ENCODE measurements around the gene CFAP68. TPM values are rescaled to one million over a fixed set of nuclear protein-coding genes. Genes with fewer than 3 reads are reported as not detected.

CFAP68 gene
- total and polyA plus RNA-seq, 9 of the 15 experiments (the other 6 are each of a cell fraction or from before 2014, with no cell fraction given): 22.8 to 72.3 (median 52.5) TPM

GRCh38 chr11:111878849-111879636 is at the start of gene CFAP68, which contains the start of gene FDXACB1 (continued):
- TF ChIP-seq, protein P1, sequence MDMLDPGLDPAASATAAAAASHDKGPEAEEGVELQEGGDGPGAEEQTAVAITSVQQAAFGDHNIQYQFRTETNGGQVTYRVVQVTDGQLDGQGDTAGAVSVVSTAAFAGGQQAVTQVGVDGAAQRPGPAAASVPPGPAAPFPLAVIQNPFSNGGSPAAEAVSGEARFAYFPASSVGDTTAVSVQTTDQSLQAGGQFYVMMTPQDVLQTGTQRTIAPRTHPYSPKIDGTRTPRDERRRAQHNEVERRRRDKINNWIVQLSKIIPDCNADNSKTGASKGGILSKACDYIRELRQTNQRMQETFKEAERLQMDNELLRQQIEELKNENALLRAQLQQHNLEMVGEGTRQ (CRISPR knock-in tag; IDR thresholded peaks at IDR 0.05): no peak
- TF ChIP-seq TEAD4 (IDR thresholded peaks at IDR 0.05; ENCODE audit: low read length): peak; percentile 40
- TF ChIP-seq TEAD4 (CRISPR knock-in tag; IDR thresholded peaks at IDR 0.05; ENCODE audit: borderline replicate concordance): no peak
- TF ChIP-seq HSF4 (CRISPR knock-in tag; IDR thresholded peaks at IDR 0.05; ENCODE audit: borderline replicate concordance): no peak
- TF ChIP-seq SMARCA5 (IDR thresholded peaks at IDR 0.05): 0 out of 2 replicates have a peak, but pooled peaks have one; percentile 5
- TF ChIP-seq, protein P2, sequence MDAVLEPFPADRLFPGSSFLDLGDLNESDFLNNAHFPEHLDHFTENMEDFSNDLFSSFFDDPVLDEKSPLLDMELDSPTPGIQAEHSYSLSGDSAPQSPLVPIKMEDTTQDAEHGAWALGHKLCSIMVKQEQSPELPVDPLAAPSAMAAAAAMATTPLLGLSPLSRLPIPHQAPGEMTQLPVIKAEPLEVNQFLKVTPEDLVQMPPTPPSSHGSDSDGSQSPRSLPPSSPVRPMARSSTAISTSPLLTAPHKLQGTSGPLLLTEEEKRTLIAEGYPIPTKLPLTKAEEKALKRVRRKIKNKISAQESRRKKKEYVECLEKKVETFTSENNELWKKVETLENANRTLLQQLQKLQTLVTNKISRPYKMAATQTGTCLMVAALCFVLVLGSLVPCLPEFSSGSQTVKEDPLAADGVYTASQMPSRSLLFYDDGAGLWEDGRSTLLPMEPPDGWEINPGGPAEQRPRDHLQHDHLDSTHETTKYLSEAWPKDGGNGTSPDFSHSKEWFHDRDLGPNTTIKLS (IDR thresholded peaks at IDR 0.05; ENCODE audit: borderline replicate concordance, low read depth): peak; percentile 70; the same call in 1 of the 2 replicates
- no peak for TF ChIP-seq ZNF174 (CRISPR knock-in tag; IDR thresholded peaks at IDR 0.05)
- no peak for TF ChIP-seq ELF4 (CRISPR knock-in tag; IDR thresholded peaks at IDR 0.05)
- TF ChIP-seq TRIM24 (IDR thresholded peaks at IDR 0.05): peak in 1 of 2 experiments; percentile 18; a peak in 1 of 4 replicates
- TF ChIP-seq FOXJ3 (CRISPR knock-in tag; IDR thresholded peaks at IDR 0.05): no peak
- TF ChIP-seq ZNF561 (CRISPR knock-in tag; conservative IDR thresholded peaks at IDR 0.05): no peak
- TF ChIP-seq NBN (IDR thresholded peaks at IDR 0.05; ENCODE audit: low read depth): peak; percentile 98
- no peak for TF ChIP-seq SREBF1 (IDR thresholded peaks at IDR 0.05; ENCODE audit: borderline replicate concordance, low read depth, low read length)
- 0 out of 2 replicates have a peak, but pooled peaks have one; percentile 14 for TF ChIP-seq KLF6 (CRISPR knock-in tag; IDR thresholded peaks at IDR 0.05; ENCODE audit: borderline replicate concordance)
- TF ChIP-seq ZNF224 (CRISPR knock-in tag; IDR thresholded peaks at IDR 0.05): no peak
- TF ChIP-seq ZNF408 (CRISPR knock-in tag; IDR thresholded peaks at IDR 0.05; ENCODE audit: low read depth): no peak
- no peak for TF ChIP-seq CHCHD3 (CRISPR knock-in tag; IDR thresholded peaks at IDR 0.05)
- no peak for TF ChIP-seq MEF2A (IDR thresholded peaks at IDR 0.05; ENCODE audit: control insufficient read depth, low read depth, low read length)
- no peak for TF ChIP-seq GATAD2B (IDR thresholded peaks at IDR 0.05; ENCODE audit: borderline replicate concordance)
- TF ChIP-seq PCBP2 (IDR thresholded peaks at IDR 0.05; ENCODE audit: low read depth, low read length, poor library complexity, severe bottlenecking): no peak
- TF ChIP-seq RERE (CRISPR knock-in tag; IDR thresholded peaks at IDR 0.05; ENCODE audit: borderline replicate concordance): no peak
- peak; percentile 68 for TF ChIP-seq ARID1B (IDR thresholded peaks at IDR 0.05)
